ENCODE results near the gene PCDH19. TPM values are rescaled to one million over a fixed set of nuclear protein-coding genes. Genes with fewer than 3 reads are reported as not detected.

The PCDH19 gene
- total and polyA plus RNA-seq, 12 donors: 0.15 to 1.8 (median 0.63) TPM

DNA sequence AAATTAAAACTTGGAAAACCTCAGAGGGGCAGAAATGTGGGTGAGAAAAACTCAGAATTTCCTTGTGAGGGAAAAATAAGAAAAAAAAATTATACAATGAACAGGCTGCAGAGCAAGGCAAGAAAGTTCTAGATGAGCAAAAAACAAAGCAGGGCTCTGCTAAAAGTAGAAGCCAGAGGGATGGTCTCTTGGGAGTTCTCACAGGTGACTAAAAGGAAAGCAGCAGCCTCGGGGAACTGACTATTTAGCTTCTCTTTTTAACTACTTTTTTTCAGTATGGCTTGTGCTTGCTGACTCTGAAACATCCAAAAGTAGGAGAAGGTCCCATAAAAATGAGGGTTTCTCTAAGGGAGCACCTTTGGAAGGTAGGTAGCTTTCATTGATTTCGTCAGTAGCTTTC lies 36.4 kb downstream of the PCDH19 start:
- WGBS, 2 donors: 59 to 71% methylated on average over 2 of the region's 2 CpGs
- intact Hi-C loops (cut with DNase I): no loop called here
- no peak for DNase-seq
- Histone ChIP-seq H3K9me3 (no peaks in the 10 kb centered on the region), H3K27me3 (peaks cover 0 to 39% (median 0%) of the 10 kb centered on the region in 7 donors), H3K4me3 (no peak overlapping the region), H3K36me3 (no peaks in the 10 kb centered on the region), H3K4me1 (no peaks in the 10 kb centered on the region), H3K27ac (no peak overlapping the region)
- no peak for ATAC-seq
- no peak for TF ChIP-seq CTCF (IDR thresholded peaks at IDR 0.05)

- H3K27ac ChIP-seq: no peak overlapping the region
- H3K36me3 ChIP-seq: no peaks in the 10 kb centered on the region
- H3K4me3 ChIP-seq: no peak overlapping the region
- peaks cover 0 to 30% (median 0%) of the 10 kb centered on the region in 7 donors for H3K27me3 ChIP-seq
- H3K4me1 ChIP-seq: no peaks in the 10 kb centered on the region
- intact Hi-C loops (cut with DNase I): no loop called here
- no peak for DNase-seq
- H3K9me3 ChIP-seq: no peaks in the 10 kb centered on the region
- ATAC-seq: no peak
- TF ChIP-seq CTCF (IDR thresholded peaks at IDR 0.05): peak in 4 of 9 donors; percentile 14 to 41 (median 28)
Measured at GRCh38 chrX:100368167-100368566, 41.9 kb downstream of the PCDH19 start.

- no peak for TF ChIP-seq CTCF (IDR thresholded peaks at IDR 0.05)
- Histone ChIP-seq H3K27ac (no peak overlapping the region), H3K36me3 (no peaks in the 10 kb centered on the region), H3K9me3 (no peaks in the 10 kb centered on the region), H3K4me3 (no peak overlapping the region), H3K27me3 (peaks cover 0 to 34% (median 0%) of the 10 kb centered on the region in 7 donors), H3K4me1 (no peaks in the 10 kb centered on the region)
- ATAC-seq (no peak), DNase-seq (no peak)
- WGBS, 2 donors: 59 to 65% methylated on average over 3 of the region's 3 CpGs
- intact Hi-C loops (cut with DNase I): no loop called here
Measured at GRCh38 chrX:100363896-100364295, 46.2 kb downstream of the PCDH19 start.

GRCh38 chrX:100358766-100359165 lies 51.3 kb downstream of the PCDH19 start:
- no peaks in the 10 kb centered on the region for H3K9me3 ChIP-seq
- ATAC-seq (no peak), DNase-seq (no peak)
- intact Hi-C loops (cut with DNase I): no loop called here
- no peak overlapping the region for H3K27ac ChIP-seq
- WGBS, 2 donors: 64 to 68% methylated on average over 3 of the region's 3 CpGs
- H3K4me1 ChIP-seq: no peaks in the 10 kb centered on the region
- no peak for TF ChIP-seq CTCF (IDR thresholded peaks at IDR 0.05)
- H3K4me3 ChIP-seq: no peak overlapping the region
- peaks cover 0 to 58% (median 0%) of the 10 kb centered on the region in 7 donors for H3K27me3 ChIP-seq
- H3K36me3 ChIP-seq: no peaks in the 10 kb centered on the region
